GM18526 (cell line): ENCODE data around the gene SPOP.

Source experiments
- POLR2A ChIP-seq: IDR thresholded peaks from 3 replicates; pipeline ENCODE4 v1.6.1; 2011; ENCODE audit not compliant: insufficient read length; ENCODE audit errors: extremely low read depth

SPOP gene

DNA sequence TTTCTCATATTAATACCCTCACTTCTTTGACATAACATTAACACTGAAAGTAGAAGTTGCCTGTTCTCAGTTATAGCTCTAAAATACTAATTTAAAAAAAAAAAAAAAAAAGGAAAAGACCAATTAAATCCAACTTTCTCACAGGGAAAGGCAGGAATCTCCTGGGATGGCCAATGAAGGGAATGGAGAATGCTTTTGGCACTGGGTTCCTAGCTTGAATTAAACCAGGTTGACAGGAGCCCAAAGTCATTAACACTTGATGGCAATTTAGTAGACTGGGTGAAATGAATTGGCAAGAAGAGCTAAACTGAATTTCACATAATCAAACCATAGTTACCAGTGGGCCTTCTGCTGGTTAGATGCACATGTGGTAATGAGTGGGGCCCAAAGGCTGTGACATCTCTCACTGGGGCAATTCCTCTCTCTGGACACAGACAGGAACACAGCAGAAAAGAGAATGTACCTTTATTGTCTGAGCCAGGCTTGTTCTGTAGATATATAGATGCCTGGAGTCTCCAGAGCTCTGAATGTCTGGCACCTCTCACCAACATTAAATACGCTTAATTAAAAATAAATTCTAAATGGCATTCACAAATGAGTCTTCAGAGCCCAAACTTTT lies 64.6 kb downstream of the SPOP start:
- TF ChIP-seq POLR2A: no peak

DNA sequence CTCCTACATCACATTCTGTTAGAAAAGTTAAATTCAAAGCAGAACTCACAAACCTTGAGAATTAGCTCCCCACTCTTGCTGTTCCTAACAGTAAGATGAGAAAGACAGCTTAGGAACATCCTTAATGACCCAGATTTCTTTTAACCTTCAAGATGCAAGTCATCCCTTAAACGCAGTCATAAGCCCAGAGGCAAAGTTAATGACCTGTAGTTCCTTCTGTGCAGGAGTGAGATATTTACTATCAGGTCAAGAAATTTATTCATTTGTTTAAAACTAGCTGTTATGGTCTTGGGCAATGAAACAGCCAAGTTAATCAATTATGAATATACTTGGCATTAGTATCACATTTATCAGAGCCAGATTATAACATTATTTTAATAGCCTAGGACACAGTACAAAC lies 65.2 kb downstream of the SPOP start:
- no peak for TF ChIP-seq POLR2A

DNA sequence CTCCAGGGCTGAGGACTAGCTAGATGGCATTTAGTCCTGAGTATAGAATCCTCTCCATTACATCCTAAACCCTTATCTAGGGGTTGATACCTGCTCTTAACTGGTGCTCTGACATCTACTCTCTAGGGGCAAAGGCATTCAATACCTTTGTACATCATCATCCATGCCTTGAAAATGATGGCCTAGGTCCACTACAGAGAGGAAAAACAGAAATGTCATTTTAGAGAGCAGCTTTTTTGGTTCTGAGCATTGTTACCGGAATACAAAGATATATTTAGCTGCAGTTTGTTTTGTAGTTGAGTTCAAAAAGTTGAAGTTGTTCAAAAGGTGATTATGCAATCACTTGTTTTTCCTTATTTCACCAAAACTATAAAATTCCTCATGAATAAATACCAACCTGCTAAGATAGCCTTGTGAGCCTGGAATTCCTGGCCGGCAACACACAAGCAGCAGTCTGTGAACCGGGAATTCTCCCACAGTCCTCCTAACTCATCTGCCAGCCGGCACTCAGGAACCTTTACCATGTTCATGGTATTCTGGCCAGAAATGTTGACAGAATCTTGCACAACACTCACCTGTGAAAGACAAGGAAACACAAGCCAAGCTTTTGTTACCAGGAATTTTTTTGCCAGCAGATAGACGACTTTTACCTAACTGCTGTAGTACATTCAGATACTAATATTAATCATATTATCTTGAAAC lies 66.9 kb downstream of the SPOP start:
- no peak for TF ChIP-seq POLR2A

DNA sequence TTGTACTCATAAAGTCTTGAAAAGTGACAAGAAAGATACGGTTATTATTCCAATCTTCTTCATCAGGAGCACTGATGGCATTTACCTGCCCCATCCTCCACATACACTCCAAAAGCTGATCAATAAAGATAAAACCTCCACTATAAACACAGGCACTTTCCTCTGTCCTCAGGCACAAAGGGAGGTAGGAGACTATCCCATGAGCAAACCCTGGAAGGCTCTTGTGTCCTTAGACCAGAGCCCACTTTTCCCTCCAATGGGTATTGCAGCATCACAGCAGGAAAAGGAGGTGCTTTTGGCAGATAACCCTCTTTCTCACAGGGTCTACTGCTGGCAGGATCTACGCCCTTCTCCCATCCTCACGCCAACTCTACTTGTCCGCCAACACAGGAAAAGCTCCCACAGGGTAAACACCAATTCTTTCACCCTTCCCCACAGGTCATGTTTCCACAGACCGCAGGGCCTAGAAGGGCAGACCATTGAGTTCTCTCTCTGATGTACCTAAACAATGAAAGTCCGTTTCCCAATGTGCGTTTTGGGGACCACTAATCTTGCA lies 73.5 kb downstream of the SPOP start:
- TF ChIP-seq POLR2A: no peak

DNA sequence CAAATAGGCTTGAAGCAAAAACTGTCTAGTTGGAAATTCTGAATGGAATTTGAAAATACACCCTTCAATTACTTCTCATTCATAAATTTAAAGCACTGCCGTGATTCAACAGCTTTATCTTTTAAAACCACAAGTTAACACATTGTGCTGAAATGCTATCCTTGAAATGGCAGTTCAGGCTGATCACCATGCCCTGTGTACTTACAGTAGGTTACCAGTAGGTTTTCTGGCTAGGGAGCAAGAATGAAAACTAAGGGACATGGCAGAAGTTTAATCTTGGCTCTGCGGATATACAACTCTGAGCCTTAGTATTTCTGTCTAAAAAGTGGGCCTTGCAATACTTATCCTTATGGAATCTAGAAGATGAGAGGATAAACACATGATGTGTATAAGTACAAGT lies 74.2 kb downstream of the SPOP start:
- no peak for TF ChIP-seq POLR2A

DNA sequence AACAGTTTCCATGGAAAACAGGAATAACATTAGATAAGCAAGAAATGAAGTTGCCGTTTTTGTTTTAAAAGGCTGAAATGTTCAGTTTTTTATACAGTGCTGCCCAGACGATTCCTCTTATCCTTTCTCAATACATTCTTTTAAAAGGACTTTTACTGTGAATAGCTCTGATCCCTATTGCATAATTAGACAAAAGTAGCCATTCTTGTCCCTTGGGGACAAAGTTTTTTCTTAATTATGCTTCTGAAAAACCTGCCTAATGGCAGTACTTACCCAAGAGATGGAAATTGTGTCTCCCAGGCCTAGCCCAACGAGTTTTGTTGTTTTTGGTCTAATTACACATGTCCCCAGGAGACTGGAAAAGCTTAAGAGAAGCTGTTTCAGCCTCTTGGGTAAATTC lies 74.7 kb downstream of the SPOP start:
- TF ChIP-seq POLR2A: no peak

DNA sequence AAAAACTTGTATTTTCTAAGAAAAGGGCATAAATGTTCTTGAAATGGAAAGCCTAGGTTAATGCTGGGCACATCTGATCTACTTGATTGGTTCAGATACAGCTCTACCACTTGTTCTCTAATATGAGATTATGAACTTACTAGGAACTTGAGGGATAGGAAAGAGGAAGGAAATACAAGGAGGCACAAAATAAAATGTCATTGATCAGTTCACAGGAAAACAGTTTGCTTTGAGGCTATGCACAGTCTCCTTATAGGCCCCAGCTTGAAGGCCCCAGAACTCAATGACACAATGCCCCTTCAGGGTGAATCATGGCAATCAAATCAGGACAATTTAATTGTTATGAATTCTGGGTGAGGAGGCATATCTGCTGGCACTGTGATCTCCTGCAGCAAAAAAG lies 75.1 kb downstream of the SPOP start:
- TF ChIP-seq POLR2A: no peak

DNA sequence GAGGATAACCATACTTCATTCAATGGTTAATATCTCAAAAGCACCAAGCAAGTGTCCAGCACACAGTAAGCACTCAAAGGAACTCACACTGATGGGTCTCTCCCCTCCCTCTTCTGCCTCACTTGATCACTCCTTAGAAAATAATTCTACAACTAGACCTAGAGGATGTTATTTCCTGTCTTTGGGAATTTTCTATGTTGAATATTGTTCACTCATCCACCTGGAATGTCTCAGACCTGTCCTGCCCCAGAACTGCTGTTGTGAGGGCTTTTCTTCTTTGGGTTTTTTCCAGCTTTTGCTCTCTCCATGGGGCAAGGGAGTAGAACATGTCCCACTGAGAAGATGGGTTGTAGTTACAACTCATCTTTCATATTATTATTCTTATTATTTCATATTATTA lies 76.9 kb downstream of the SPOP start:
- no peak for TF ChIP-seq POLR2A

DNA sequence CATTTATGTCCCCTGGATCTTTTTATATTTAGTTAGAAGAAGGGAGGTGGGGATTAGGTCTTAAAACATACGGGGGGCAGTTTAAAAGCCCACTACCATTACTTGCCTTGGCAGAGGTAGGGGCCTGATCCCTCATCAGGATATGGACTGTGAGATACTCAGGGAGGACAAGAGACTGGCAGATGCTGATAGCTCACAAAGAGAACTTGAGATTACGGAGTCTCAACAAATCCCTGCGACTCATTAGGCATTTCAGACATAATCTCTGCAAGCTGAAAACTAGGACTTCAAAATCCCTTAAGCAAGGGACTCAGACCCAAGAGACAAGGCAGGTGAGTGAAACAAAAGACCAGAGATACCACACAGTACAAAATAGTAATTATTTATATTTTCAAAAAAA lies 79.0 kb downstream of the SPOP start:
- no peak for TF ChIP-seq POLR2A

DNA sequence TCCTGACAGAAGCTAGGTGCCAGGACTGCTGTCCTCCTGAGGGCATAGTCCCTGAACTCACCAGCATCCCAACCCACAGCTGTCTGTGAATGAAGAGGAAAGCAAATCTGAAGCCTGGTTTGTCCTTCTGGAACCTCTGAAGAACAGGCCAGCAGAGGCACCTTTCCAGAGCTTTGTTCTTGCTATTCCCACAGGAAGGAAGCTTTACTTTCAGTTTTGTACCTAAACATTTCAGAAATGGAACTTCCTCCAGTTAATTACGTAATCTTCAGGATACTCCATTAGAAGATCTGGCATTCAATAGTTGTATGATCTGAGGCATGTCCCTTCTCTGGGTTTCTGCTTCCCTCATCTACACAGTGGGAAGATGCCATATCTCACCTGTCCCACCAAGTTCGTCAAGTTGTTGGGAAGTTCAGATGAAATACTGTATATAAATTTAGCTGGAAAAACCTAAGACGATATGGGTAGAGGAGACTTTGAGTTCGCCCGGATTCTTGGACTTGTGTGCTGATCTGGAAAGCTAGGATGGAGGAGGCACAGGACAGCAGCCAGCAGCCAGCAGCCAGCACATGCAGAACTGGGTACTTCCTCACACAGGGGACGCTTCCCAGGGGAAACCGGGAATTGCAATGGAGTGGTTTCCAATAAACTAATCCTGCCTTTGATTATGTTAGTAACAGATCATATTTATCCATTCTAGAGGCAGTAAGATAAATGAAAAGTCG lies 79.8 kb downstream of the SPOP start:
- no peak for TF ChIP-seq POLR2A

DNA sequence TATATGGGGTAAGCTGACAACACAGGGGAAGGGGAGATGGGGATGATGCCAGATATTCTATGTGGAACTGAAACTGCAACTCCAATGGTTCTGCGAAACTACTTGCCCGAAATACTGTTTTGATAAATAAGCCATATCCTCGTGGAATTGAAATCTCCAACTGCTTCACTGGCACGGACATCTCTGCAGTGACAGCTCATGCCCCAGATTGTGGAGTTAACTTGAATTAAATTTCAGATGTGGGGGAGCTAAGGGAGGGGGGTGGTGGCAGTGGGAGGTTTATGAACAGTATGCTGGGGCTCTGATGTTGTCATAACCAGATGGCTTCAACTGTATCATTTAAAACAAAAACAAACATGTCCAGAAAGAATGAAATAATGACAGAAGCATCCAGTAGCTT lies 80.5 kb downstream of the SPOP start:
- TF ChIP-seq POLR2A: no peak

DNA sequence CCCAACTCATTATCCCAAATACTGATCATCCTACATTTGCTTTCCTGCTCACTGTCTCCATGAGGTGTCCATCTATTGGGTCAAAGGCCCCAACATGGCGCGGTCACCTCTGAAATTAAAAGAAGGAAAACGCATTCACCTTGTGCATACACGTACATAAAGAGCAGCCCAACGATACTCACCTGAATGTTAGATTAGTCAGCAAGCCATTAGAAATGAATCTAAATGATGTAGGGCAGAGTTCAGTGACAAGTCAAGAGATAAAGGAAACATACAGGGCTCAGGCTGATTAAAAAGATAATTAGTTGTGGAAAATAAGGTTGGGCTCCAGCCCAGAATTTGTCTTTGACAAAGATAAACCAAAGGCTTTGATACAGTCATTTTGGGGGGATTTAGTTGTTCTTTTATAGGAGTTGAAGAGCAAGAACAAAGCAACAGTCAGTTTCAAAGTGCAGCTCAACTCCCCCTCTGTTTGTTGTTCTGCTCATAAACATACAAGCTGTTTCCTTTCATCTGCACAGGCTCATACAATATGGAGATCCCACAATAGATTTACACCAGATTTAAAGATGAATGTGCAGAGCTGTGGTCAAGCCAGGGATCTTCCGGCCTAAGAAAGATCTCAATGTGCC lies 81.2 kb downstream of the SPOP start:
- no peak for TF ChIP-seq POLR2A

DNA sequence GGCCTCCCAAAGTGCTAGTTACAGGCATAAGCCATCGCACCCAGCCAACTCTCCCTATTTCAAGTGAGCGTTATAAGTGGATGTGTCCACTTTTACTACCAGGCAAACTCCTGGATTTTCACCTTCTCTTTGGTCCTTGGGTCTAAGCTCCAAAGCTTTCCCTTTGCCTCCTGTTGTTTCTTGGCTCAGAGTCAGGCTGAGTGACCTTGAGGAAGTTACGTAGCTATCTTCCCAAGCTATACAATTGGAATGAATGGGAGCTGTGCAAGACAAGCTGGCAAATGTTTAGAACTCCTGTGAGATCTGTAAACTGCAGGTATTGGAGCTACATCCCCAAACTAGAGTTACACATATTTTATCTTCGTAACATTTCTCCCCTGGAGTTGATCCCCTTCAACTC lies 81.9 kb downstream of the SPOP start:
- no peak for TF ChIP-seq POLR2A

DNA sequence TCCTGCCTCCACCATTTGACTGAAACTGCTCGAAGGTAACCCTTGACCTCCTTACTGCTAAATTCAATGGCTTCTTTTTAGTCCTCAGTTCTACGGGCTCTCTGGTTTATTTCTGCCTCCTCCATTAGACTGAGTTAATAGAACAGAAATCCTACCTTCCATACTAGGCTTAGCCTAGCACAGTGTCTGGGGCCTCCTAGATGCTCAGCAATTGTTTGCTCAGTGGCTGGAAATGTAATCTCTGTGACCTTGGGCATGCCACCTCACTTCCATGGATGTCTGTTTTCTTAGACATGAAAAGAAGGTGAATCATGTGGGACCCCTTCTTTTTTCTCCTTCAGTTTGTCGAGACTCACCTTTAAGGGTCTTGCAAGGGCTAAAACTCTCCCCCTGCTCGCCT lies 82.6 kb downstream of the SPOP start:
- TF ChIP-seq POLR2A: no peak

DNA sequence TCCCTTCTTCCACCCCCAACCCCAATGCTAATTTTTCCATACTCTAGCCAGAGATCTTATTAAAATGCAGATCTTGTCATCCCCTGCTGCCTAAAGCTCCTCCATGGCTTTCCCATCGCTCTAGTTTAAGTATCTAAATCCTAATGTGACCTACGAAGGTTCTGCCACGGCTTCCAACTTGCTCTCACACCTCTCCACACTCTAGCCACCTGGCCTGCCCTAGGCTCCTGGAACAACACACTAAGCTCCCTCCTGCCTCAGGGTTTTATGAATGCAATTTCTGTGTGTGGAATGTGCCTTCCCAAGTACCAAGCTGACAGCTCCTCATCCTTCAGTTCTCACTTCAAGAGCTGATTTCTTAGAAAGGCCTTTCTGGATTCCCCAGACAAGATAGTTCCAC lies 85.6 kb downstream of the SPOP start:
- TF ChIP-seq POLR2A: no peak

DNA sequence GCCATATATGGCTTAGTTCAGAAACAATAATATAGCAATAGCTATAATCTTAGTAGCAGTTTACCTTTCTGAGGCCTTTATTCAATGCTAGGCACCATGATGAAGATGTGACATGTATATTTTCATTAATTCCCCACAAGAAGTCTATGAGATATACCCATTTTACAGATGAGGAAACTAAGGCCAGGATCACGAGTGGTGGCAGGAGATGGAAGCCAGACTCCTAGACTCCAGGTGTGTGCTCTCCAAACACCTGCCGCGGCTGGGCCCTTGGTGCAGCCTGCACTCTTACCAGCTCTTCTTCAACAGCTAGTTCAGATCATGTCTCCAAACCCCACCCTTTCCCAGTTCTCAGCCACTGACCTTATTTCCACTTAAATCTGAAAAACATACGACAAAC lies 87.0 kb downstream of the SPOP start:
- TF ChIP-seq POLR2A: no peak
